Measurements from ENCODE around the gene RDH13.

- TF ChIP-seq ZNF747 (tag by site-specific recombination; IDR thresholded peaks at IDR 0.05) (no peak), REST (tag by site-specific recombination; IDR thresholded peaks at IDR 0.05) (no peak), YY2 (tag by site-specific recombination; IDR thresholded peaks at IDR 0.05) (no peak), ZBTB1 (tag by site-specific recombination; IDR thresholded peaks at IDR 0.05) (no peak), ZNF292 (tag by site-specific recombination; IDR thresholded peaks at IDR 0.05; ENCODE audit: borderline replicate concordance, low read depth) (no peak), CTCF (tag by site-specific recombination; IDR thresholded peaks at IDR 0.05) (no peak), ZNF513 (tag by site-specific recombination; IDR thresholded peaks at IDR 0.05) (no peak), ZNF155 (tag by site-specific recombination; IDR thresholded peaks at IDR 0.05) (no peak), ZNF133 (tag by site-specific recombination; IDR thresholded peaks at IDR 0.05) (no peak), ZBTB49 (tag by site-specific recombination; IDR thresholded peaks at IDR 0.05; ENCODE audit: low read depth) (no peak), ZNF274 (IDR thresholded peaks at IDR 0.05; ENCODE audit: low read length) (no peak), ZNF274 (tag by site-specific recombination; IDR thresholded peaks at IDR 0.05; ENCODE audit: borderline replicate concordance) (no peak), KLF10 (tag by site-specific recombination; IDR thresholded peaks at IDR 0.05) (no peak), INSM2 (tag by site-specific recombination; IDR thresholded peaks at IDR 0.05) (no peak)
These were observed 4.0 kb downstream of the RDH13 start for GRCh38 chr19:55058781-55059610.
